ENCODE data around the gene GLCE.

Gene GLCE

DNA sequence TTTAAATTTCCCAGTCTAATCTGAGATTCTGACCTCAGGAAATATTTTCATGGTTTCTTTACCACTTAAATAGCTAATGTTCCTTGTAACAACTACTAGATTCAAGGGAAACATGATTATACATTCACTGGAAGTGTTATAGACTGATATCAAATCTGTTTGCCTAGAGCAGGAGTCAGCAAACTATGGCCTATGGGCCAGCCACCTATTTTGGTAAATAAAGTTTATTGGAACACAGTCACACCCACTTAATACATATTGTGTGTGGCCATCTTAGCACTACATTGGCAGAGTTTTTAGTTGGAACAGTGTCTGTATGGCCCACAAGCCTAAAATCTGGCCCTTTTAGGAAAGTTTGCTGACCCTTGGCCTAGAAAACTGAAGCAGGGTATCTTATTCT, 50.1 kb downstream of the GLCE start:
- no peak for DNase-seq

DNA sequence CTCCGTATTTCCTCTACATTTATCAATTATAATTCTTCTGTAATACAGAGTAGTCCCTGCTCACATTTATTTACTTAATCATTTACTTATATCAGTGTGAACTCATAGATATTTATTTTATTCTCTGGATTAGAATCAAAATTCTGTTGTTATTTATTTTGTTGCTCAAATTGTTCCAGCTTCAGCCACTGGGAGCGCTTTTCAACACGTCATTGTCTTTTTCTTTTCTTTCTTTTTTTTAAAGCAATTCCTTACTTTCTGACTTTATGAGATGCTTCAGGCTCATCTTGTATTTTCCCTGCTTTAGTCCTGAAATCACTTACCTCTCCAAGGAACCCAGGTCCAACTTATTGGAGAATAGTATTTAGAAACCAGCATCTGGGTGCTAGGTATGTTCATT, 53.4 kb downstream of the GLCE start:
- DNase-seq = no peak

DNA sequence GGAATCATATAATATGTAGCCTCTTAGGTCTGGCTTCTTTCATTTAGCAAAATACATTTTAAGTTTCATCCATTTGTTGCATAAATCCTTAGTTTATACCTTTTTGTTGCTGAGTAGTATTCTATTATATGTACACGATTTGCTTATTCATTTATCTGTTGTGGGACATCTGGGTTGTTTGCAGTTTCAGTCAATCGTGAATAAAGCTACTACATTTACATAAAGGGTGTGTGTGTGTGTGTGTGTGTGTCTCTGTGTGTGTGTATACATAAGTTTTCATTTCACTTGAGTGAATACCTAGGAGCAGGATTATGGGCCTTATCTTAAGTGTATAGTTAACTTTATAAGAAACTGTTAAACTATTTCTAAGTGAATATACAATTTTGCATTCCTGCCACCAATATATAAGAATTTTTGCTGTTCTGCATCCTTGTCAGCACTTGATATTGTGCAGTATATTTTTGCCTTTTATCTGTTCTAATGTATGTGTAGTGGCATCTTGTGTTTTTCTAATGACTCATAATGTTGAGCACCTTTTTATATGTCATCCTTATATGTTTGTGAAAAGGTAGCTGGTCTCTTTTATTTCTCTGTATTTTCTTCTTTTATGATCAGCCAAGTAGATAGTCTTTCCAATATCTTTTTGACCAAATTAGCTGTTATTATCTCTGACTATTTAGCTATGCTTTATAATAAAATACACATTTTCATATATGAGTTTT, 55.0 kb downstream of the GLCE start:
- DNase-seq = no peak

DNA sequence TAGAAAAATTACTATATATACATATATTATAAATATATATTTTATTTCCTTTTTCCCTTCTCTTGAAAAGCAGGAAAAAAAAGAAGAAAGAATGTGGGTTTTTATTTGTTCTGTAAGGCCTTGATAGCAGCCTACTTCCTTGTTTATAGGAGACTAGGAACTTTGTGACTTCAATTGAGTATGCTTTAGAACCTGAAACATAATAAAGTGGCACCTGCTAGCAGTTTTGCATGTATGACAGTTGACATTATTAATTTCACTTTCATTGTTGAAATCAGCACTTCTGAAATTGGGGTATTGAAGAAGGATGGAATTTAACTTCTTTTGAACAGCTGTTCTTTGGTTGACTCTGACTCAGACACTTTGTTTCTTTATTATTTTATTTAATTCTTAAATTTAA, 56.9 kb downstream of the GLCE start:
- DNase-seq = no peak

DNA sequence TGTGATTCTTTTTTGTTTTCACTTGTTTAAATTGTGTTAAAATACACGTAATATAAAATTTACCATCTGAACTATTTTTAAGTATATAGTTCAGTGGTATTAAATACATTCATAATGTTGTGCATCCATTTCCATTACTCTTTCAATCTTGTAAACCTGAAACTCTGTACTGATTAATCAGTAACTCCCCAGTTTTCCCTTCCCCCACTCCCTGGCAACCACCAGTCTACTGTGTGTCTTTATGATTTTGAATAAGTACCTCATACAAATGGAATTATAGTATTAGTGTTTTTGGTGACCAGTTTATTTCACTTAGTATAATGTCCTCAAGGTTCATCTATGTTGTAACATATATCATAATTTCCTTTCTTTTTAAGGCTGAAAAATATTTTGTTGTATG, 59.3 kb downstream of the GLCE start:
- DNase-seq = no peak

DNA sequence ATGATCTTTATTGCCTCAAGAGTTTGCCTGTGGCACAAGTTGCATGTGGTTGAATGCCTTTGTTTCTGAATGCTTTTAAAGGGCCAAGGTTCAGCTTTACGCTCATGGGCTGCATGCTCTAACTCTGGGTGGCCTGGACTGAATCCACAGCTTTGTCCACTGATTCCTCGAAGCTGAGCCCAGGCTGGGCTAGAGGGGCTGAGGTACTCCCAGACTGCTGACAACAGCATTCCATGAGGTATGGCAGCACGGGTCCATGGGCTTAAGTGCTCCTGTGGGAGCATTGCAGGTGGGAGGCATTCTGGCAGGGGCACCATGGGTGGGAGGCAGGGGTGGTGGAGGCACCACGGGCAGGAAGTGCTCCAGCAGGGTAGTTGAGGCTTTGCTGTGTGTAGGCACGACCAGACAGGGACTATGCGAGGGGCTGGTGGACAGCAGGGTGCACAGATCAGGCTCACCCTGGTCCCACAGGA, 61.6 kb downstream of the GLCE start:
- DNase-seq = no peak

DNA sequence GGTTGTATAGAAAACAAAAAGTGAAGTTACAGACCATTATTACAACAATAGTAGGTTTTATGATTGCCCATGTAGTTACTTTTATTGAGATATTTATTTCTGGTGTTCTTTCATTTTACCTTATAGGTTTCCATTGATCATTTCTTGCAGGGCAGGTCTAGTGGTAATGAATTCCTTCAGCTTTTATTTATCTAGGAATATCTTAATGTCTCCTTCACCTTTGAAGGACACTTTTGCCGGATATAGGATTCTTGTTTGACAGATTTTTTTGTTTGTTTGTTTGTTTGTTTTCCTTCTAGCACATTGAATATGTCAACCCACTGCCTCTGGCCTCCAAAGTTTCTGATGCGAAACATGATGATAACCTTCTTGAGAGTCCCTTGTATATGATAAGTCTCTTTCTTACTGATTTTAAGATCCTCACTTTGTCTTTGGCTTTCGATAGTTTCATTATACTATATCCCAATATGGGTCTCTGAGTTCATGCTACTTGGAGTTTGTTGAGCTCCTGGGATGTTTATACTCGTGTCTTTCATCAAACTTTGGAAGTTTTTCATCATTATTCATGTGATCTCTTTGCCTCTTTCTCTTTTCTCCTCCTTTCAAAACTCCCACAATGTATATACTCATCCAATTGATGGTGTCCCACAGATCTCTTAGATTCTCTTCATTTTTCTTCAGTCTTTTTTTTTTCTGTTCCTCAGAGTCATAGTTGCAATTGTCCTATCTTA, 62.8 kb downstream of the GLCE start:
- no peak for DNase-seq

DNA sequence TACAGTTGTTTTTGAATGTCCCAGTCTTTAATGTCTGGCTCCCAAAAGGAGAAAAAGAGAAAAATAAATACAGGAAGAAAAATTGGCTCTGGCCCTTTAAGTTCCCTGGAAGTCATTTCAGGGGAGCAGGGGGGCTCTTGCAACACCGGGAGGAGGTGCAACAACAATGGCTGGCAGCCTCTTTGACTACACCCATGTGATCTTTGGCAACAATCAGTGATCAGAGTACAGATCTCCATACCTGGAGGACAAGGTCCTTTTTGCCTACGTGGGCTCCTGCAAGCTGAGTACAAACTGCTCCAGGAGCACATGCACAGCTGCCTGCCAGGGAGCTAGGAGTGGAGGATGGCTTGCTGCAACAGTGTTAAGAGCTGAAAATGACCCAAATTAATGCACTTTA, 63.9 kb downstream of the GLCE start:
- DNase-seq = no peak

DNA sequence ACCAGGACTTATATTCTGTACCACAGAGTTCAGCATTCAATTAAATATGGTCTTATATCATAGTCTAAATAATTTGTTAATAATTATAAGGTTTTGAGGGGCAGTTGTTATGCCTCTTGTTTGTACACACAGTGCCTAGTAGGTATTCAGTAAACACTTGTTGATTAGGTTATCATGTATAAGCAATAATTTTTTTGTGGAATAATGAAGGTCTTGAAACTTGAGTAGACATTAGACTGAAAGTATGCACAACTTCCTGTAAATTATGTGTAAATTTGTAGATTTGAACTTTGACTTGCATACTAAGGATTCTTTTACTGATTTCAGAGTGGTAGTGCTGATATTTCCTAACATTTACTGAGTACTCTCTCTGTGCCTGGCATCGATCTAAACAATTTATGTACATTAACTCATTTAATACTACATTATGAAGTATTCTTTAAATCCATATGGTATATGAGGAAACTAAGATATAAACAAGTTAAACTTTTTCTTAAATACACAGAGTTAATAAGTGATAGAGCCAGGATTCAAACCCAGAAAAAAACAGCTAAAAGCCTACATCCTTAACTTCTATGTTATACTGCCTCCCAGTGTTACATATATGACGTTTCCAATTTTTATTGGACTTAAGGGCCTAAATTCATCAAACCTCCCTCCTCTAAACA, 65.1 kb downstream of the GLCE start:
- no peak for DNase-seq

DNA sequence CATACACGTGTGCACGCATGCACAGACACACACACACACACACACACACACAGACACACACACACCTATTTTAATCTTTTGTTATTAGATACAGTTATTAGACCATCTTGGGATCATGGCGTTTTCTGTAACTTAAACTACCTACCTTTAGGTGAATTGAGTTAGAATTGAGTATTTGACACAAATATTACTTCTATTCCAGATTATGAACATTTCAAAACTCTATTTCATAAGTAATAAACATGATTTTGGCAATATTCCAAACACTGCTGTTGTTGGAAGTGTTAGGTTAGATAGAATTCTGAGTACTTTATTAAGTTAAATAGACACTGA, 65.6 kb downstream of the GLCE start:
- no peak for DNase-seq

DNA sequence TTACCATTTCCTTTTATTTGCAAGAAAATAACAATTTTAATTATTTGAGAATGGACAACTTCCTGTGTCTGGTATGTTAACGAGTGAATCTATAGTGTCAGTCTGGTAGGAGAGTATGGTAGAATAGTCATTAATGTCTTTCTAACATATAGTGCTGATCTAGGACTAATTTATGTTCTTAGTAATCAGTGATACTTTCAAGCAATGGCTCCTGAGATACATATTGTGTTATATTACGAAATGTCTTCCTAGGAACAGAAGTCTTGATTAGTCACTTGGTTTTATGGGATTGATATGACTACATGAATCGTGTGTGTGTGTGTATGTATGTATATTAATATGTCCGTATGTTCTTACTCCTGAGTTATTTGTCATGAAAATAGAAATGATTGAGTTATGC, 71.7 kb downstream of the GLCE start:
- DNase-seq = no peak

DNA sequence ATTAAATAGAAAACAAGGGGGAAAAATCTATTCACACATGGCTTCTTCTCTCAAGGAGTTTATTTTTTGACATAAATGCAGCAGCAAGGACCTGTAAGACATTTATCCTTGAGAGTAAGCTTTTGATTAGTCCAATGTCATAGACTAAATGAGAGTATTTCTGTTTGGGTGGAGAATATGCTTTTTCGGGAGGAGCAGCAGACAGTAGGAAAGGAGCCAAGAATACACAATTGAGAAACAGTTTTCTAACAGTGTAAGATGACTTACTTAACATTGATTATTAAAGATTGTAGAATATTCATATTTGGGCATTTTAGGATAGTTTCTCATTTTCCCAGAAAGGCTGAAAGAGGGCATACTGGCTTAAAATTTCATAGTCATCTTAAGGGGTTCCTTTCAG, 72.3 kb downstream of the GLCE start:
- DNase-seq = no peak

DNA sequence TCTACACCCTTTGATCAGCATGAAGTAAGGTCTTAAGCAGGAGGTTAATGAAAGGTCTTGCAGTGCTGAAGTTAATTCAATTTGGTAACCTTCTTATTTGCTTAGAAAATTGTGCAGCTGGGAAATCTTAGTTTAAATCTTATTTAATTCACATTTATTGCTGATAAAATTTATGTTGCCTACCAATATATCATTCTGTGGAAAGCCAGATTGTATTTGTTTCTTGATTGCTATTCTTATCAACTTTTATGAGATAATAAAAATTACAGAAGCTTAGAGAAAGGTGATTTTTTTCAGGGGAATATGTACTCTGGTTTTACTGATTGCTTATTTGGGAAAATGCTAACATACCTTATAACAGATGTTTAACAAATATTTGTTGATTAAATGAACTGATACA, 74.2 kb downstream of the GLCE start:
- DNase-seq = no peak

DNA sequence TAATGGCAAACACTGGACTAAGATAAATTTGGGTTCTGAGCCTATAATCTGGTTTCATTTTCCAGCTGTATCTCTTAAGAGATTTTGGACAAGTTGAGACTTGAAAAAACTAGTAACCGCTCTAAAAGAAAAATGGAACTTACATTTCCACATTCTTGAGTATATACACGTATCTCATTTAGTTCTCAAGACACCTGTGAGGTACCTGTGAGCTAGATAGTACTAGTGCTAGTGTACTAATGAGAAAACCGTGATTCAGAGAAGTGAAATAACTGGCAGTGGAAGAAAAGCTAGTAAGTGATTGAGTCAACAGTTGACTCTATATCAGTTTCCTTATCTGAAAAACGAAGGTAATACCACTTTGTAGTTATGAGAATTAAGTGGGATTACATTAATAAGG, 76.1 kb downstream of the GLCE start:
- no peak for DNase-seq

DNA sequence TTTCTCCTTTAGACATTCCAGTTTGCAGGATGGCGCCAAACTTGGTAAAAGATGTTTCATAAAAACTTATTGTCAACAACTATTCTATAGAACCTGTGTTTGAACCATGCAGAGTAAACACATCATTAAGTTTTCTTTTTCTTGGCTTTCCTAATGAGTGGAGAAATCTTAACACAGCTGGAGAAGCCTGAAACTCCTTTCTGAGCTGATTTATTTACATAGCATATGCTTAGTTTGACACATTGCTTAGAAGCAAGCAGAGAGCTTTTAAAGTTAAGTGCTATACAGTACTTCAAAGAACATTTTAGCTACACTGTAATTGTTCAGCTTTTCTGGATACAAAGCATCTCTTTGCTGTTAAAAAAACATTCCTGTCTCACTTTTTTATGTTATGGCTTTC, 77.3 kb downstream of the GLCE start:
- DNase-seq = no peak

DNA sequence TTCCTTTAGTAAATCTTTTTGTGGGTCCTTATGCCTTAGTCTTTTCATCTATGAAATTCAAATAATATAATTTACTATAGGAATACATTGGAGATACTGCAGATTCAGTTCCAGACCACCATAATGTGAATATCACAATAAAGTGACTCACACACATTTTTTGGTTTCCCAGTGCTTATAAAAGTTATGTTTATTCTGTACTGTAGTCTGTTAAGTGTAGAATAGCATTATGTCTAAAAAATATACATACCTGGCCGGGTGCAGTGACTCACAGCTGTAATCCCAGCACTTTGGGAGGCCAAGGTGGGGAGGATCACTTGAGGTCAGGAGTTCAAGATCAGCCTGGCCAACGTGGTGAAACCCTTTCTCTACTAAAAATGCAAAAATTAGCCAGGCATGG, 84.4 kb downstream of the GLCE start:
- DNase-seq = no peak

DNA sequence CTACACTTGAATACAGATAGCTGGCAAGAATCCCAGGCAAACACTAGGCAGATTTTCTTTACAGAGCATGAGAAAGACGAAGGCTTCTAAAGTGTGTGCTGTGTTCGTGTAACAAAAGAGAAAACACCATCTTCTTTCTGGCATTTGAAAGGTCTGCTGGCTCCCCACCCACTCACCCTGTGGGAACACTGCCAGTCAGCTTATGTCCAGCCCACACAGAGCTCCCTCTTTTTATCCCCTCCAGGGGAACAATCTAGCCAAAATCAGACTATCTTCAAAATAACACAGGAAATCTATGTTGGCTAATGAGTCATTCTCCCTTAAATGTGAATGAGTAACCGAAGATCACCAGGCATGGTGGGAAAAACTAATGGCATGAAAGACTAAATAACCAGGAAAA, 92.7 kb downstream of the GLCE start:
- no peak for DNase-seq

DNA sequence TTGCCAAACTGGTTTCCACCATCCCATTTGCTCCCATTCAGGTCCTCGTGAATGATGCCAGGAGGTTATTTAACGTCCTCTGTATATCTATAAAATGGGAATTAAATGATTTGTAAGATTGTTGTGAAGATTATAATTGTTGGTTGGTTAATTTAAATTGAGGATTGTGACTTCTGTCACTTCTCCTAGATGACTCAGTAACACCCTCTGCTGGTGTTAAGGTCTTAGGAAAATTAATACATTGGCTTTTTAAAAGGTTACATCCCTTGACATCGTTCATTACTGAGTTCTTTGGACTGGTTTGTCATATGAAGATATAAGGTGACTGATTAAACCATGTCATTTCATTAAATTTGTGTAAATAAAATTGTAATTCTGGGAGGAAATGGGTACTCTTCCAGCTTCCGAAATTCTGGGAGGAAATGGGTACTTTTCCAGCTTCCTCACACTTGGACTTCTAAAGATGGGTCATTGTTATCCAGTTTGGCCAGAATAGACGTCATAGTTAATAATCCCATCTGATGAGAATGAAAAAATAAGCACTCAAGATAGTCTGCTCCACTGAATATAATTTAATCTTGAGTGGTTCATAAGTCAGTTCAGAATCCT, 105.0 kb downstream of the GLCE start:
- no peak for DNase-seq

DNA sequence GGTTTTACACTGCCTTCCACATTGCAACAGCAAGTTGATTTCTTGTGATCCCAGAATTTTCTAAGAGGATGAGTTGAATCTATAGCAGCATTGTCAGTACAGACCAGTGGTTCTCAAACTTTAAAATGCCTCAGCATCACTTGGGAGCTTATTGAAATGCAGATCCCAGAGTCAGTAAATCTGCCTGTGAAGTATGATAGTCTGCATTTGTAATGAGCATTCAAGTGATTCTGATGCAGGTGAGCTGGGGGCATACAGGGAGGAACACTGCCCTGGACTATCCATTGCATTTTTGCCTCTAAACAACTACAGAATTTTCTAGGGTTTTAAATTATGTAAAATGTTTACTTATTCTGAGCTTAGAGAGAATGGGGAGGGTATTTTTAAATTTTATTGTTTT, 110.8 kb downstream of the GLCE start:
- DNase-seq = no peak

DNA sequence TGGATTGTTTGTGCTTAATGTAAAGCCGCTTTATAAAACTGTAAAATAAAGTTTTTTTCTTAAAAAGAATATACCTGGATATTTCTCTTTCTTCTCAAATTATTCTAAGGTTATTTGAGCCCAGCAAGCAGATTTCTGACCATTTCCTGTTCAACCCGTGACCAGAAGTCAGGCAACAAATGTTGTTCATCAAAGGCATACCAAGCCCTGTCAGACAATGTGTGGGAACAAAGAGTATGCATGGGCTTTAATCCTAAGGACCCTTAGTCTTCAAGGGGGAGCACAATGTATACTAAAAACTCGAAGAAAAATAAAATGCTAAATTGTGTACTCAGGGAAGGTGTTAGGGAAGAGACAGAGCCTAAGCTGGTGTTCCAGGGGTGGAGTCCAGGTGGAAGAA, 111.7 kb downstream of the GLCE start:
- no peak for DNase-seq

DNA sequence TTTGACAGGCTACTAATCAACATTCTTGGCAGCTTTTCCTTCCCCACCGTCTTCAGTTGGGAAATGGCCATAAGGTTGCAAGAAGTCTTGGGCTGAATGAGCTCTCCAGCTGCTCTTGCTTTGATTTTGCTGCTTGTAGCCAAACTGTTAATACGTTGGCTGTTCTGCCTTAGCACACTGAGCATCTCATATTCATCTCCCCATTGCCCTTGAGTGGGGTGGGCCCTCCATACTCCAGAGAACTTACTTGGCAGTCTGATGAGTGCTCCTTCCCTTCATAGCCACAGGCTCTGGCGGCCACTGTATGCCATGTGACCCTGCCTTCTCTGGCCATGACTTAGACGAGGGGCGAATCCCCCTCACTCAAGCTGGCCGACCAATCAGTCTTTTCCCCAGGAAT, 112.5 kb downstream of the GLCE start:
- DNase-seq = no peak

DNA sequence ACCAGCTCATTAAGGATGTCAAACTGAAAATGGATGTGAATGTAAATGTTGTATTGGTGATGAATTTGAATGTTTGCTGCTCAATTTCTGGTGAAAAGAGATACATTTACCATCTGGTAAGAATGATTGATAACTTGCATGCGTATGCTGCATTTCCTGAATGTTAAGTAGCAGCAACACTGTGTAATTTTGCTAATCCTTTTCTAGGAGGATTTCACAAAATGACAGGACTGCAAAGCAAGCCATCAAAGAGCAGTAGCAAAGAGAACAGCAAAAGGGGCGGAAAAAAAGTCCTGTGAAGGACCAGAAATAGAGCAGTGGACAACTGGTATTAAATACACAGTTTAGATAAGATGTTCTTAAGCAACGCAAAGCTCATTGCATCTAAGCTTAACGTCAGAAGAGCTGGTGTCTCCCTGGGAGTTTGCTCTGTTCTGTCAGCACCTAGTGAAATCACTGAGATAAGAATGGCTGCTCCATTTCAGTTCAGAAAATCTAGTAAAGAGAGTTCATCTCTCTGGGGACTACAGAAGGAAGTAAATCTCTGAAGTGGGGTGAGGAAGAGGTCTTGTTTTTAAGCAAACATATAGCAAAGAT, 114.7 kb downstream of the GLCE start:
- no peak for DNase-seq

DNA sequence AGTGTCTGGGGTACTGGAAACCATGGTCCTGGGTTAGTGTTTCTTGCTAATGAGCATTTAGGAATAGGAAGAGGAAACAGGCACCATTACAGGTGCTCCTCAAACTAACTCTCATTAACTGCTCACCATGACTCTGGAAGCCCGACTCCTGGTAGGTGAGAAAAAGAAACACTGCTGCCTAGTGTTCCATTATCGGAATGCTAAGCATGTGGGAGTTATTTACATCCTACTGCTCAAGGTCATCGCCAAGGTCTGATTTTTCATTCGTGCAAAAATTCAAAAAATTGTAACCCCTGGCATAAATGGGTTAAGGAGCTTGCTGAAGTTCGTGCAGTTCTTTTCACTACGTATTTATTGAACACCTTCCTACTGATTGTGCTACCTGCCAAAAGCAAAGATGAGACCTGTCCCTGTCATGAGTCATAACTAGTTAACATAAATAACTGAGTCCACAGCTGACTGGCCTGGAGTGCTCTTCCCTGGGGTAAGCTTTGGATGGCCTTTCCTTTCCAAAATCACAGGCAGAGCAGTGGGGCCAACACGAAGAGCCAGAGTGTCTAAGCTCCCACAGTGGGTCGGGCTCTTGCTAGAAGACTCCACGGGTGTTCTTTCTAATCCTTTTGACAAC, 115.6 kb downstream of the GLCE start:
- no peak for DNase-seq

Measured in GF-D8 (cell line).